Activated CD4-positive, alpha-beta T cell treated with anti-CD3 and anti-CD28 coated beads, Interleukin-2, amount 50 U/mL, for 24 hours (primary cell): ENCODE data around the gene NUDT2.
"Not testable (repeated sequence)": the region's sequence is repeated elsewhere in the genome, so short reads cannot be mapped to it uniquely, and the experiment has no call there.

Source experiments
- DNase-seq, 2 donors: peaks; one replicate each; pipeline ENCODE4 v3.0.0-alpha.2; 2020; ENCODE audit warnings: low read depth in 1 of 2, low spot score in 1 of 2

The NUDT2 gene

DNA sequence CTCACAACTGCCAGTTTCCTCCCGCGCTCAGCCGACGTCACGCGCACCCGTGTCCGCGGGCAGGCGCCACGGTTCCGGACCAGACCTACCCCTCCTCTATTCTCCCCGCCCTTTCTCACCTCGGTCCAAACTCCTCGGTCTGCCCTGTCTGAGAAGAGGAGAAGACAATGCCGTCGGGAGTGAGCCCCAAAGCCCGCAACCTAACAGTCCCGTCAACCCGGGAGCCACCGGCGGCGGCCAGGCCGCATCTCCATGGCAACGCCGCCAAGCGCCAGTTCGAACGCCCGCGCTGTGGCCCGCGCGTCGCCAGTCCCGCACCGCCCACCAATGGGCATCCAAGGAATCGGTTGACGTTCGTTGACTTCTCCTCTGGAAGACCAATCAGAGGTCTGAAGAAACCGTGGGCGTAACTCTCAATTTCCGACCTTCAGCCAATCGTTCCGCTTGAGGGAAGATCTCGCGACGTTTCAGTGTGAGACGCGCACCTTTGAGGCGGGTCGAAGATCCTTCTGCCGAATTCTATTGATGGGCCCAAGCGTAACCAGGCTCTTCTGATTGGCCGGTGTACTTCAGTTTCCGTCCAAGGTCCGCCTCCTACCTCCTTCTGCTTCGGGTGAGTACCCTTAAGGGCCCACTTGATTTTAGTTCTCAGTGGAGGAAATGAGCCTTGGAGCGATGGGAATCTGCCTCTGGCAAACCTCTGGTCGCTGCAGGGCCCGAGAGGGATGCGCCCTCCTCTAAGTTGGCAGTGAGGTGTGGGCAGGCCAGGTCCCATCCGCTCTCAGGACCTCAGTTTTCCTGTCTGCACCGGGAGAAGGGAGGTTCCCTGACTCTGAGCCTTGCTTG, at the start of gene NUDT2, which contains the start of gene KIF24:
Gene NUDT2, plus strand, starts transcription at position 583 of the 846 bp plus-strand sequence. CDS start 9,471 bp downstream, outside the sequence.
Gene KIF24, minus strand, starts transcription at position 282 of the 846 bp plus-strand sequence. CDS start 17,922 bp downstream, outside the sequence.
- DNase-seq: peak; percentile 87 to 98

DNA sequence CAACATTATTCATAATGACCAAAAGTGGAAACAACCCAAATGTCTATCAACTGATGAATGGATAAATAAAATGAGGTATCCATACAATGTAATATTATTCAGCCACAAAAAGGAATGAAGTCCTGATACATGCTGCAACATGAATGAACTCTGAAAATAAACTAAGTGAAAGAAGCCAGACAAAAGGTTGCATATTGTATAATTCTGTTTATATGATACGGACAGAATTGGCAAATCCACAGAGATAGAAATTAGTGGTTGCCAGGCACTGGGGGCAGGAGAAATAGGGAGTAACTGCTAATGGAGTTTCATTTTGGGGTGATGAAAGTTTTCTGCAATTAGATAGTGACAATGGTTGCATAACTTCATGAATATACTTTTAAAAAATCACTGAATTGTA, 47.3 kb upstream of the NUDT2 start:
- no peak for DNase-seq

DNA sequence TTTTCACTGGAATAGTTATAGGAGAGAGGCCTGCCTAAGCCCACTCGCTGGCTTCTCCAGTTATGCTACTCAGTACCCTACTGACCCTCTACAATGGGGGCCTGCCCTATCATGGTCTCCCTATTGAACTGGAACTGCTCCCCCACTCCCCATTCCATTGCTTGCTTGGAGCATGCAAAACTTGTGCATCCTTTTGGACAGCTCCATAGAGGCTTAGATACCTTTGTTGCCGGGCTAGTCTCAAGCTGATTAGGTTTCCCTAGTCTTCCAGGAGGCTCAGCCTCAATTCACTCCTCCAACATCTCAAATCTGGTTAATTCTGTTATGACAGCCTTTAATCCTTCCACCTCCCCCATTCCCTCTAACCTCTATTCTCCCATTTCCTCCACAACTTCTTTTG, 40.2 kb upstream of the NUDT2 start:
- no peak for DNase-seq

DNA sequence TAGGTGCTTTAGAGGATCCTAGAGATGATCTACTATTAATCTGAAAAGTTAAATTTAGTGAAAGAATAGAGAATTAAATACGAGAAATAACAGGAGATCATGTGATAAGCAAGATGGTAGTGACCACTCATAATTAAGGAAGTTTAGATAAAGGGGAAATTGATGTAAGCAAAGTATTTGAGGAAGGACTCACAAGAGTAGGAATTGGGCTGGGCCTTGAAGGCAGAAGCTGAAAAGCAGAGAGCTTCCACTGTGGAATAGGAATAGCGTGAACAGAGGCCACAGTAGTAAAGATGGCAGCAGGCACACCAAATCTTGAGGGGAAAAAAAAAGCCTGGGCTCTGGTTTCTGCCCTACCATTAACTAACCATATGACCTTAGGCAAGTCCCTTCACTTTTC, 38.3 kb upstream of the NUDT2 start:
- DNase-seq: no peak

DNA sequence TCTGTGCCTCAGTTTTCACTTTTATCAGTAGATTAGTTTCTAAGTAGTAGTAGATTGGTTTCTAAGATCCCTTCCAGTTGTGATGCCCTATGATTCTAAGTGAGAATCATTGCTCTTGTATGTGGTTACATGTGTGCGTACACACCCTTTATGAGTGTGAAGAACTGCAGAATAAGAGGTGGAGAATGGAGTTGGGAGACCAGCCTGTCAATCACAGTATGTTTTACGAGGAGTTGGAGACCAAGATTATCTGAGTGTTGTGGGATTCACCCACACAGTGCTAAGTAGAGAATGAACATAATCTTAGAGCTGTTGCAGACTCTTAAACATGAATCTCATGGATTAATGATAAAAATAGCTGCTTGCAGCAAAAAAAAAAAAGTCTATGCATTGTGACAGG, 37.9 kb upstream of the NUDT2 start:
- no peak for DNase-seq

DNA sequence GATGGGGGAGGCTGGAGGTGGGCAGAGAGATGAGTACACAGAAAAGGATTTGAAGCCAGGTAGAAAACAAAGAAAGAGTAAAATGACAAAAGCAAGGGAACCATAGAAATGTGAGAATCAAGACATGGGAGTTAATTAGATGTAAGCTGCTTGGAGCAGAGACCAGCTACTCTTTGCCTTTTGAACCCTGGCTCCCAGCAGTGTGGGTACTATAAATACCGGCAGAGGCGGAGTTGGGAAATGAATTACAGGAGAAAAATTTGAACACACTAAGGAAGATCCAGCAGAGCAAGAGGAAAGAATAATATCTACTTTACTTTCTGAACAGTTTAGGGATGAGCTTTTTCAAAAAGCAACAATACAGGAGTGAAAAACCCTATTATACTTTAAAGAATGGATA, 36.8 kb upstream of the NUDT2 start:
- no peak for DNase-seq

DNA sequence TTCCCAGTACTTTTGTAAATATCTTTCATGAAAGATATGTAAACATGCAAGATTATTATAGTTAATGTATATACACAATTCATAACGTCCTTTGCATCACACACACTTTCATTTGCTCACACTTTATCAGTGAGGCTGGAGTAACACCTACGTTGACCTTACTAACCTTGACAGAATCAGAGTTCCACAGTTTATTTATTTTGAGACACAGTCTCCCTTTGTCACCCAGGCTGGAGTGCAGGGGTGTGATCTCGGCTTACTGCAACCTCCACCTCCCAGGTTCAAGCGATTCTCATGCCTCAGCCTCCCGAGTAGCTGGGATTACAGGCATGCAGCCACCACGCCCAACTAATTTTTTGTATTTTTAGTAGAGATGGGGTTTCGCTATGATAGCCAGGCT, 28.3 kb upstream of the NUDT2 start:
- DNase-seq: not testable (repeated sequence)

DNA sequence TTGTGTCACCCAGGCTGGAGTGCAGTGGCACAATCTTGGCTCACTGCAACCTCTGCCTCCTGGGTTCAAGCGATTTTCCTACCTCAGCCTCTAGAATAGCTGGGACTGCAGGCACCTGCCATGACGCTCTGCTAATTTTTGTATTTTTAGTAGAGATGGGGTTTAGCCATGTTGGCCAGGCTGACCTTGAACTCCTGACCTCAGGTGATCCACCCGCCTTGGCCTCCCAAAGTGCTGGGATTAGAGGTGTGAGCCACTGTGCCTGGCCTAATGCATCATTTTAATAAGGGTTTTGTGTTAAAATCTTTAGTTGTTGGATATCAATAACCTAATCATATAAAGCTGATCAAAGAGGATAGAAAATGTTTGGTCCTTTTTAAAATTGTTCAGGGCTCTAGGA, 21.1 kb upstream of the NUDT2 start:
- not testable (repeated sequence) for DNase-seq

DNA sequence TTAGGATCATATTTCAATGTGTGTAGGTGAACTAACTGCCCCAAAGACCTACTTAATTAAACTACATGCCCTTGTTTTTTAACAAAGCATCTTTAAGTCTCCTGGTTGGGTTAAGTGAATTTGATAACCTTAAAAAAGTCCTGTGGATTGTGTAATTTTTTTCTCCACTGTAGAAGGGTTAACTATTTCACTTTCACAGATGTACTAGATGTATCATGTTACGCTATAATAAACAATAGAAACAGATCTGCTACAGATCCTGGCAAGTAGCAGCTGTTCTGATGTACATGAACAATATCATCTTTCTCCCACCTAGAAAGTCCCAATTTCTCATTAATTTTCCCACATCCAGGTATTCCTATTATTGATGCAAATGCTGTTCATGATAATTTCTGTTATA, 19.2 kb upstream of the NUDT2 start:
- DNase-seq: no peak

DNA sequence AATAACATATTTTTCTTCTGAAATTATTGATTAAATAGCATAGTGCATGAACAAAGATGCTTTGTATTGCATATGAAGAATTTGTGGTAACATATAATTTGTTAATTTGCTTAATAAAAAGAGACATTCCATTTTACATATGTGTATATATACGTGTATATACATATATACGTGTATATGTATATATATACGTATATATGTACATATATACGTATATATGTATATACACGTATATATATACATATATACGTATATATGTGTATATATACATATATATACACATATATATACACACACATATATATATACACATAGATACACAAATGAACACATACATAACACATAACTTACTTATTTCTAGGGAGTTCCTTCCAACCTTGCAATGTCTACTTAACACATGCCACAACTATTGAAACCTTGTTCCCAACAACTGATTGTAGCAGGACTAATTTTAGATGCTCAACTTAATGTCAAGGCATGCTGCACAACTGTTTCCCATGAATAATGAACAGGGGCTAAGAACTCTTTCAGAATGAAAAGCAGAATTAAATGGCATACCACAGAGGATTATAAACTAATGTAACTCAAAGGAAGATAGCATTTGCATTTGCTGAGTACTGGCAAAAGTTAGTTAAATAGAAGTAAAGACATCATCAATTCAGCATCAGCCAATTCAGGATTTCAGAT, 17.7 kb upstream of the NUDT2 start:
- no peak for DNase-seq

DNA sequence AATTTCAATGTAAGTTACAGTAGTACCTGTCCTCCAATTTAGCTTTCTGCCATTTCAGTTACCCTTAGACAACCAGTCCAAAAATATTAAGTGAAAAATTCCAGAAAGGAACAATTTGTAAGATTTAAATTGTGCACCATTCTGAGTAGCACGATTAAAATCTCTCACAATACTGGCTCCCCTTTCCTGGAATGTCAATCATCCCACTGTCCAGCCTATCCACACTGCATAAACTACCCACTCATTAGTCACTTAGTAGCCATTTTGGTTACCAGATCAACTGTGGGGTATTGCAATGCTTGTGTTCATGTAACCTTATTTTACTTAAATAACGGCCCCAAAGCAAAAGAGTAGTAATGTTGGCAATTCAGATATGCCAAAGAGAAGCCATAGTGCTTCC, 11.9 kb upstream of the NUDT2 start:
- DNase-seq: no peak

DNA sequence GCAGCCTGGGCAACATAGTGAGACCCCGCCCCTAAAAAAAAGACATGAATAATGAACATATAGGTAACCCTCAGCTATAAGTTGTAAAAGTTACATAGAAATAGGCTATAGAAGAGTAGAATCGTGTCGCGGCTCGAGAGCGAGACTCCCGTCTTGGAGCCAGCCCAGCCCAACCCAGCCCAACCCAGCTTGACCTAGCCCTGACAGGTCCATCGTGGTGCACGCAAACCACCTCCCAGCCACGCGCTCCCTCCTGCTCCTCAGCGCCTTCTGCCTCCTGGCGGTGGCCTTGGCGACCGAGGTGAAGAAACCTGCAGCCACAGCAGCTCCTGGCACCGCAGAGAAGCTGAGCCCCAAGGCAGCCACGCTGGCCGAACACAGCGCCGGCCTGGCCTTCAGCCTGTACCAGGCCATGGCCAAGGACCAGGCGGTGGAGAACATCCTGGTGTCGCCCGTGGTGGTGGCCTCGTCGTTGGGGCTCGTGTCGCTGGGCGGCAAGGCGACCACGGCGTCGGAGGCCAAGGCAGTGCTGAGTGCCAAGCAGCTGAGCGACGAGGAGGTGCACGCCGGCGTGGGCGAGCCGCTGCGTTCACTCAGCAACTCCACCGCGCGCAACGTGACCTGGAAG, 11.1 kb upstream of the NUDT2 start:
- no peak for DNase-seq

DNA sequence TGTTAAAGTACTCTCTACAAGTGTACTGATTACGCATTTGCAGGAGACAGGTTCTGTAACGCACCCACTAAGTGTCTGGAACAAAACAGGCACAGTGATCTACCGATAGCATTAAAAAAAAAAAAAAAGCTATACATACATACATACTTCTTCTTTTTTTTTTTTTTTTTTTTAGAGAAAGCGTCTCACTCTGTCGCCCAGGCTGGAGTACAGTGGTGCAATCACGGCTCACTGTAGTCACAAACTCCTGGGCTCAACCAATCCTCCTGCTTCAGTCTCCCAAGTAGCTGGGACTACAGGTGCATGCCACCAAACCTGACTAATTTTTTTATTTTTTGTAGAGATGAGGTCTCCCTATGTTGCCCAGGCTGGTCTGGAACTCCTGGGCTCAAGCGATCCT, 7.9 kb upstream of the NUDT2 start:
- DNase-seq: no peak

DNA sequence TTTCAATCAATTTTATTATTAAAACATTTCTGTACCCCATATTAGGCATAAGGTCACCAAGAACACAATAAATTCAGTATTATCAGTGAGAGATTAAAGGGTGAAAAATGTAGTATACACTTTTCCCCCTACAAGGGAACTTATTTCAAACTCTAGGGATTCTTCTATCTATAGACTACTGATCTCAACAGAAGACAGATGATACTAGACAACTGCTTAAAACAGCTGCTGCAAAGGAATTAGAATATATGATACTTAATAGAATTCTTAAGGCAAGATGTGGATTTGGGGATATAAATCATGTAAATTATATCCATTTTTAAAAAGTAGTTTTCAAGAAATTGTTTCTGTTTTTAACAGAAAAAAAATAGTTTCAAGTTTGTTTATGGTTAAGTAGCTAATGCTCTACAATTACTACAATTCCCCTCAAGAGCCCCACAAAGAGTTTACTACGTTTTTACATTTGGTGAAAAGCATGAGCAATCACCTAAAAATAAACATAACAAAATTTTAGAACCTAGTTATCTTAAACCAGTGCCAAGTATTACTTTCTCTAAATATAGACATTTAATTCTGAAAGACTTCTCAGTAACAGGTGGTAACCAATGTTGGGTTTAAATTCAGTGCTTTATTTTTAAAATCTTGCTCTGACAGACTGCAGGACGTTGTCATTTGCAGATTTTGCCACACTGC, 6.3 kb upstream of the NUDT2 start:
- no peak for DNase-seq

DNA sequence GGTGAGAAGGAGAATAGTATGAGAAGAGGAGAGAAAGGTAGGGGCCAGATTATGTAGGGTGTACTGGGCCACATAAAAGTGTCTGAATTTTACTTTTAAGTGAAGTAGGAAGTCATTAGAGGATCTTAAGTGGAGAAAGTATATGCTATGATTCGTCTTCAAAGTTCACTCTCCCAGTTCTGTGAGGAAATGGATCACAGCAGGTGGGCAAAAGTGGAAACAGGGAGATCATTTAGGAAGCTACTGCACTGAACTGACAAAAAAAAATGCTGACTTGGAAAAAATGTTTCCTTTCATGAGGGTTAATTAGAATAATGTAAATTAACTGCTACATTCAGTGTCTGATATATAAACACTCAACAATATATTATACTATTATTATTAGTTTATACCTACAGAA, 2.7 kb upstream of the NUDT2 start:
- no peak for DNase-seq

DNA sequence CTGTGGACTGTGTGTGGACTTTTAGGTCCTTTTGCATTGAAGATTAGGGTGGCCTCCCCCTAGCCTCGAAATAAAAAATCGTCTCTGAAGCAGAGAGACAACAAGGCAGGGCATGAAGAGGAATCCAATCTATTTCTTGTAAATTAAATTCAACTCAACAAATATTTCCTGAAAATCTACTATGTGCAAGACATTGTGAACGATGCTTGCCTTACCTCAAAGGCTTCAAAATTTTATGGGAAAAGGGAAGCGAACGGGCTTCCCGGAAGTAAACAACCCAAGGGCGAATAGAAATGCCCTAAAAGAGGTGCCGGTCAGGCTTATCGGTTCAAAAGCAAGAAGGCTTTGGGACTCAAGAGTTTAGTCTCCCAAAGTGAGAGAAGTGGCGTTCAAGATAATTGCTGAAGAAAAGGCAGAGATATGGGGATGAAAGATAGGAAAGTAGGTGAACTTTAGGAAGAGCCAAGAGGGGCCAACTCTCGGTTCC, 826 bp upstream of the NUDT2 start:
- no peak for DNase-seq

DNA sequence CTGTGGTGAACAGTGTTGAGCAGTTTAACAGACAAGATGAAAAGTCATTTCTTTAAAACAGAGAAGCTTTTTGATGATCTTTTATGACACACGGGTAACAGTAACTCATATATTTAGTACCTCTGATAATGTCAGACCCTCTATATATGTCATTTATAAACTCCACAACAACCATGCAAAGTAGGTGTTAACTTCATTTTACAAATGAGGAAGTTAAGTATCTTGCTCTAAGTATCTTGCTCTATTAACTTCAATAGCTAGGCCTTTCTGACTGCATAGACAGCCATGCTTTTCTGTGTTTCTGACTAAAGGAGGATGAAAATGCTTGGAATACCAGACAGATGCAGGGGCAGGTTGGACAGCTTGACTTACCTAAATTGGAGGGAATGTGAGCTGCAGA, 1.8 kb downstream of the NUDT2 start:
- no peak for DNase-seq

DNA sequence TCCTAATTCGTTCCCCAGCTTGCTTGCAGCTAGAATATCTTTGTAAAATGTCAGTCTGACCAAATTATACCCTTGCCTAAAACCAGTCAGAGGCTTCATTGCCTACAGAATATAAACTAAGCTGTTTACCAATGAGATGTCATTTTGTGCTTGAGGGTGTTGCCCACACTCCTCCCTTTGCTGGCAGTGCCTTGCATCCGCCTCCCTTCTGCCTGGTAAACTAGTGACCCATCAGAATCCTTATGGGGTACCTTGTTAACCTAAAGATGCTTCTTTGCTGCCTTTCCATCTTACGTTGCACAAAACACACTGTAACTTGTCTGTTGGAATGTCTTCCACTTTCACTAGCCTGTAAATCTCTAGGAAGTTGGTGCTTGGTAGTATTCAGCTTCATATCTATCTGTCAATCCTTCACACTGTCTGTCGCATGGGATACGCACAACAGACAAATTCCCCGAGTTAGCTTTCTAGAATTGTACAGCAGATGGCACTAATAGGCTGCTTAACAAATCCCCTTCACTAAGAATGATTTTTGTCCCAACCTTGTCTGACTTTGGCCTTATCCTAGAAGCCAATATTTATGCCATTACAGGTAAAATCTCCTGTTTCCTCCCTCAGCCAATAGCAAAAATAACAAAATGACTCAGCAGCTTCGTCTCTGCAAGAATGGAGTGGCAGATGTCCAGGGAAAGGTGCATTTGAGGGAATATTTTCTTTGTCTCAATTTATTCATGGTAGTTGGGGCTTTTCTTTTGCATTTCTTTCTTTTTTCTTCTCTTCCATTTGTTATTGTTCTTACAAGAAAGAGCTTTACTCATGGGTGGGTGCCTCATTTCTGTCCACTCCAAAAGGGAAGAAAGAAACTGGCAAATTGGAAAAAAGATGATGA, 3.0 kb downstream of the NUDT2 start:
- no peak for DNase-seq

DNA sequence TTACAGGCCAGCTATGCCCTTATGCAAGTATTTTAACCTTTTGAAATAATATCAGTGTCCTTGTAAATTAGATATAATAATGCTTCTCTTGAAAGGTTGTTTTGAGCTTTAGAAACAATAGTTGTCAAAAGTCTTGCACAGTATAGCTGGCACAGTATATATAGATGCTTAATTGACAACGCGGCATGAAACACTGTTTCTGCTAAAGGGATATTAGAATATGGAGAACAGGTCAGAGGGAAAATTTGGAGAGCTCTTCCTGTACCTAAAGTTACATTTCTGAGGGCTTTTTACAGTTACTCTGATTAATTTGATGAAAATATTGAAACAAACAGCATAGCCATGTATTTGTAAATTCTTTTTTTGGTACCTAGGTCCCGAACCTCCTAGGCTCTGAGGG, 4.5 kb downstream of the NUDT2 start:
- no peak for DNase-seq

DNA sequence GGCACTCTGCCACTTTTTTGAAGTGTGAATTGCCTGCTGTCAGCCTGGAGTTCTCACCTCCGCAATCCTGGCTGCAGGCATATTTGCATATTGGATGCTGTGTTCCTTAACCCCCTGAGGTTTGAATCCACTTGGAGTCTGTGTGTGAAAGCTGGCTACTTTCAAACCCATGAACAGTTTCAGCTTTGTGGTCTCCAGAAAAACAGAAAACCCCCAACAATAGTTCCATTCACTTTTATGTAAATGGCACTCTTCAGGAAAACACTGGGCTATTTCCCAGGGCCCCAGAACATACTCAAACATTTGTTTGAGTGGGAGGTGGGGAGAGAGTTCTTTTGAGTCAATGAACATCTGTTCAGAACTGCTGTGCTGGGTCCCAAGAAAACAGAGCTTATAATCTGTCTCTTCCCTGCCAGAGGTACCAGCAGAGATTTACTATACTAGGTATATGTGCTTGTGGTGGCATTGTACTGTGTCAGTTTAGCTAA, 5.0 kb downstream of the NUDT2 start:
- DNase-seq: no peak
